ENCODE results near the gene NOCT.
A peak's percentile ranks its signal among the peaks of the same experiment; 100 is the strongest.

The NOCT gene, protein sequence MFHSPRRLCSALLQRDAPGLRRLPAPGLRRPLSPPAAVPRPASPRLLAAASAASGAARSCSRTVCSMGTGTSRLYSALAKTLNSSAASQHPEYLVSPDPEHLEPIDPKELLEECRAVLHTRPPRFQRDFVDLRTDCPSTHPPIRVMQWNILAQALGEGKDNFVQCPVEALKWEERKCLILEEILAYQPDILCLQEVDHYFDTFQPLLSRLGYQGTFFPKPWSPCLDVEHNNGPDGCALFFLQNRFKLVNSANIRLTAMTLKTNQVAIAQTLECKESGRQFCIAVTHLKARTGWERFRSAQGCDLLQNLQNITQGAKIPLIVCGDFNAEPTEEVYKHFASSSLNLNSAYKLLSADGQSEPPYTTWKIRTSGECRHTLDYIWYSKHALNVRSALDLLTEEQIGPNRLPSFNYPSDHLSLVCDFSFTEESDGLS

DNA sequence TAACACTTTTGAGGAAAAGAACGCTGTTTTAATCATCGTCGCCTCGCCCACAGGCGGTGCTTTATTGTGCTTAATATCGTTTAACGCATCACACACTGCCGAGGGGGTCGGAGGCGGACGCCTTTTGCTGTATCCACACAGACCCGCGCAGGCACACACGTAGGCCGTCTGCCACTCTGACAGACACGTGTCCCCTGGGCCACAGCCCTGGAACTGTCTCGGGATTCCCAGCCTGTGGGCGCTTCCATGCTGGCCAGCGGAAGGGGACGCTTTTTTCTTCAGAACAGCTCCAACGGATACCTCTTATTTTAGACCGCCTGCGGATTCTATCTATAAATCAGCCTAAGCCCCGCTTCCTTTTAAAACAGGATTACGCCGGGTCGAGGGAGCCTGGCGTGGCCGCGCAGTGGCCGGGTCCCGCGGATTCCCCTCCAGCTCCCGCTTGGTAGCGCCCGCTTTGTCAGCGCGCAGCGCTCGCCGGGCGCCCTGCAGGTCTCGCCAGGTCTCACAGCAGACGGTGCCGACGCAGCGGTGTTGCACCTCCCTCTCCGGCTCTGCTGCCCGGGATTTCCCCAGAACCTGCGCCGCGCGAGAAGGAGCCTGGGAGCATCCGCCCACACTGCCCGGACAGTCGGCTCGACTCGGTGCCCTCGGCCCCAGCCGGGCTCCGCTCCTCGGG, at the start of gene NOCT:
Gene NOCT, plus strand, starts transcription at position 513 of the 679 bp plus-strand sequence. CDS start 201 bp downstream, outside the sequence.
- H3K9ac ChIP-seq (ENCODE audit: low read length) = peak within 1 kb of the TSS; percentile 92
- H3K36me3 ChIP-seq (ENCODE audit: control insufficient read depth, low read depth, low read length) = no peaks in the 10 kb centered on the region
- H3K9me3 ChIP-seq (ENCODE audit: control insufficient read depth, low read depth, low read length) = no peaks in the 10 kb centered on the region
- H3K4me1 ChIP-seq (ENCODE audit: control insufficient read depth, low read depth, low read length) = peaks cover 41% of the 10 kb centered on the region
- H3K27me3 ChIP-seq (ENCODE audit: control insufficient read depth, insufficient read depth, low read length) = no peaks in the 10 kb centered on the region
- H3K27ac ChIP-seq (ENCODE audit: low read length) = peak within 1 kb of the TSS; percentile 99
- peak within 1 kb of the TSS; percentile 97 for H3K4me3 ChIP-seq (ENCODE audit: low read length)

DNA sequence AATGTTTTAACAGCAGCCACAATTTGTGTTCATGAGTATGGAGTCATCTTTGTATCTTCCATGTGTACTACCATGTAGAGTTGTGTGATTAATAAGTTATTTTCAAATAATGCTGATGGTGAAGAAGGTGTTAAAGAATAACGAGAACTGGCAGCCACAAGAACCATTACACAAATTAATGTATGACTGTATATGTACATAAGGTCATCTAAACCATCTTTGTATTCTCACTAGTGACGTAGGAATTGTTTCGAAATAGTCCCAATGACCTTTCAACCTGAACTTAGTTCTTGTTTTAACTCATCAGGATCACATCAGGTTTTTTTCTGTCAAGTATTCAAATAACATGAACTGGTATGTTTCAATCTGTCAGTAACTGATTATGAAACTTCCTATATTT, 48.3 kb upstream of the NOCT start:
- no peak overlapping the region for H3K4me3 ChIP-seq (ENCODE audit: low read length)
- H3K9me3 ChIP-seq (ENCODE audit: control insufficient read depth, low read depth, low read length) = no peaks in the 10 kb centered on the region
- no peaks in the 10 kb centered on the region for H3K36me3 ChIP-seq (ENCODE audit: control insufficient read depth, low read depth, low read length)
- no peaks in the 10 kb centered on the region for H3K4me1 ChIP-seq (ENCODE audit: control insufficient read depth, low read depth, low read length)
- H3K27ac ChIP-seq (ENCODE audit: low read length) = no peak overlapping the region
- H3K27me3 ChIP-seq (ENCODE audit: control insufficient read depth, insufficient read depth, low read length) = no peaks in the 10 kb centered on the region
- H3K9ac ChIP-seq (ENCODE audit: low read length) = no peak overlapping the region

DNA sequence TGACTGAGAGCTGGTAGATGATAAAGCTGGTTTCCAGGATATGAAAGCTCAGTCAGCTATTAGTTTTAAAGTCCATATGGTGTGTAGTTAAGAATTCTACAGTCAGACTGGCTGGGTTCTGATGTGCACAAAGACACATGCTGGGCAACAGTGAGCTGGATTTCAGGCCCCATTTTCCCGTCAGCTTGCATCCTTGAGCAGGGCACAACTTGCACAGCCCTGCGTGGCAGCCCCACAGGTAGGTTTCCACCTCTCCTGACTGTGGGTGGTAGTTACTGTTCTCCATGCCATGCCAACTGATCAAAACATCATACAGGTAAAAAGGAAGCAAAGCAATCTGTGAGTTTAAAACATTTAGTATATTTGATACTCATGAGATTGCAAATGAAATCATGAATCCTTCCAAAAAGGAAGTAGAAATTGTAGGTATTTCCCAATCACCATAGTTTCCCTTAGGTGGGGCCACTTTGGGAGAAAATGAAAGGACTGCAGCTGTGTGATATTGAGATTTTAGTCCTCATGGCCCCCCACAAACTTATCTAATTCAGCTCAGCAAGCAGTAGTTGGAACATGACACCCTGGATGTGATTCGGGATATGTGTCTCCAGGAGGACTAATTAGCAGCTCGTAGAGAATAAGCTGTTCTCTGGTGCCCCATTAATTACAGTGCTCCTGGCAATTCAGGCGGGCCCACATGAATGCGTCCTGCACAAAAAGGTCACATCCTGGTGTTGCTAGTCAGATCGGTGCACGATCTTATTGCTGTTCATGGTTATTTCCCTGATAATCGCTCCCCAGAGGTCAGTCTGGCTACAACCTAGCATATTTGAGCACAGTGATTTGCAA, 42.4 kb upstream of the NOCT start:
- no peak overlapping the region for H3K9ac ChIP-seq (ENCODE audit: low read length)
- peak overlapping the region; percentile 39 for H3K4me3 ChIP-seq (ENCODE audit: low read length)
- no peaks in the 10 kb centered on the region for H3K27me3 ChIP-seq (ENCODE audit: control insufficient read depth, insufficient read depth, low read length)
- H3K27ac ChIP-seq (ENCODE audit: low read length) = peak overlapping the region; percentile 88
- H3K9me3 ChIP-seq (ENCODE audit: control insufficient read depth, low read depth, low read length) = no peaks in the 10 kb centered on the region
- H3K4me1 ChIP-seq (ENCODE audit: control insufficient read depth, low read depth, low read length) = peaks cover 33% of the 10 kb centered on the region
- no peaks in the 10 kb centered on the region for H3K36me3 ChIP-seq (ENCODE audit: control insufficient read depth, low read depth, low read length)

DNA sequence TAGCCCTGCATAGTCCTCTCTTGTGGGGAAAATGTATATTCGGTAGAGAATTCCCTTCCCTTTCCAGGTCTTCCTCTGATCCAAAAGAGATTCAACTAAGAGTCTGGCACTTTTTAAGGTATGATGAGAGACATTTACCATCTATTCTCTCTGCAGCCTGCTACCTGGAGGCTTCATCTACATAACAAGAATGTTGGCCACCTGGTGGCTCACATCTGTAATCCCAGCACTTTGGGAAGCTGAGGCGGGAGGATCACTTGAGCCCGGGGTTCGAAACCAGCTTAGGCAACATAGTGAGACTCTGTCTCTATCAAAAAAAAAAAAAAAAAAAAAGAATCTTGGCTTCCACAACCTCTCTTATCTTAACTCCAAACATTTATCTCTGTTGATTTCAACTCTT, 40.4 kb upstream of the NOCT start:
- H3K4me3 ChIP-seq (ENCODE audit: low read length) = no peak overlapping the region
- H3K36me3 ChIP-seq (ENCODE audit: control insufficient read depth, low read depth, low read length) = no peaks in the 10 kb centered on the region
- peak overlapping the region; percentile 88 for H3K27ac ChIP-seq (ENCODE audit: low read length)
- H3K4me1 ChIP-seq (ENCODE audit: control insufficient read depth, low read depth, low read length) = peaks cover 38% of the 10 kb centered on the region
- peak overlapping the region; percentile 30 for H3K9ac ChIP-seq (ENCODE audit: low read length)
- H3K9me3 ChIP-seq (ENCODE audit: control insufficient read depth, low read depth, low read length) = no peaks in the 10 kb centered on the region
- H3K27me3 ChIP-seq (ENCODE audit: control insufficient read depth, insufficient read depth, low read length) = no peaks in the 10 kb centered on the region

DNA sequence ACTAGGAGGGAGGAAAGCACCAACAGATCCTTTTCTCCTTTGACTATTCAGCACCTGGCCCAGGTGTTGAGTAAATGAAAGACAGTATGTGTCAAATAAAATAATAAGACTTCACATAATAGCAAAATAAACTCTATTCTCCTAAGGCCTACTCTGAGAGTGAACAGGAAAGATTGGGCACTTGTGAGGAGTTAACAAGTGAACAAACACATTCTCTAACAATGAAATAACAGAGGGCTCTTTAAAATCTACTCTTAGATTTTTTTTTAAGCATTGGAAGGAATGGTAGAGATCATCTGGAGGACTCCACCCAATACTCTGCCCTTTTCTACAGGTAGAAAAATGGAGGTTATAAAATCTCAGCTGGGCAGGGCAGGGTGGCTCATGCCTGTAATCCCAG, 39.1 kb upstream of the NOCT start:
- Histone ChIP-seq H3K36me3 (ENCODE audit: control insufficient read depth, low read depth, low read length) (no peaks in the 10 kb centered on the region), H3K27me3 (ENCODE audit: control insufficient read depth, insufficient read depth, low read length) (no peaks in the 10 kb centered on the region), H3K4me1 (ENCODE audit: control insufficient read depth, low read depth, low read length) (peaks cover 38% of the 10 kb centered on the region)

DNA sequence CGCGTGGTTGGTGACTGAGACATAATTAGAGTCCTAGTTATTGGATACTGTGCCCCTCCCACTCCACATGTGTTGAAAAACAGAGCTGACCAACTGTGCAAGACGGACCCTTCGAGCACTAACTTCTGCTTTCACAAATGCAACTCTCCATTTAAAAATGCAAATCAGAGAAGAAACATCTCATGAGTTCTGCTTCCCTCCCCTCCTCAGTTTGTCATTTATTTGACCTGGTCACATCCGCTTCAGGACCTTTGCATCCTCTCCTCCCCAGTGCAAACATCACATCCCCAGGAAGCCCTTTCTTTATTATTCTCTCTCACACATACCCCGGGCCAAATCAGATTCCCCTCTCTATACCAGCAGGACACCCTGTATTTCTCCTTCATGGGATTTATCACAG, 38.1 kb upstream of the NOCT start:
- Histone ChIP-seq H3K36me3 (ENCODE audit: control insufficient read depth, low read depth, low read length) (no peaks in the 10 kb centered on the region), H3K27me3 (ENCODE audit: control insufficient read depth, insufficient read depth, low read length) (no peaks in the 10 kb centered on the region), H3K27ac (ENCODE audit: low read length) (no peak overlapping the region), H3K4me3 (ENCODE audit: low read length) (no peak overlapping the region), H3K4me1 (ENCODE audit: control insufficient read depth, low read depth, low read length) (peaks cover 43% of the 10 kb centered on the region), H3K9ac (ENCODE audit: low read length) (no peak overlapping the region), H3K9me3 (ENCODE audit: control insufficient read depth, low read depth, low read length) (no peaks in the 10 kb centered on the region)

More for the DNA sequence above, 39.1 kb upstream of the NOCT start:
- Histone ChIP-seq H3K9ac (ENCODE audit: low read length) (no peak overlapping the region), H3K27ac (ENCODE audit: low read length) (no peak overlapping the region), H3K4me3 (ENCODE audit: low read length) (no peak overlapping the region), H3K9me3 (ENCODE audit: control insufficient read depth, low read depth, low read length) (no peaks in the 10 kb centered on the region)

DNA sequence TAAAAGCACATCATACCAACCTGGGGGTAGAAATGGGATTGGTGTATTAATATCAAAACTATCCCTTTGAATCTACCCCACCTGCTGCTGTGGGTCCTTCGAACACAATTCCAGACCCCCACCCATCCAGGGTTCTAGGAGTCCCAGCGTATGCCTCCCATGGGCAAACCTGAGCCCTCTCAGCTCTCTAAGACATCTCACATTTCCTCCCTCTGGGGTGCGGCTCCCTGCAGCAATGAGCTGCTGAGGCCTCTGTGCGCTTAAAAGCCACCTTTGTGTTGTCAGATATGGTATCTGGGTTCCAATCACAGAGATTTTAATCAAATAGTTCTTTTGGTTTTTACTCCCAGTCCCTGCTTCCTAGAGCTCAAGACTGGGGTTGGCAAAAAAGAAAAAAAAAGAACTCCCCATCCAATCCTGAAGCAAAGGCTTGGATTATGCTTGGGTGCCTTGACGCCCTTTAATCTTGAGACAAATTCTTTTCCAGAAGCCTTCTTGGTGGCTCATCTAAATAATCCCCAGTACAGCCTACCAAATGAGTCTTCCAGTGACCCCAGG, 37.5 kb upstream of the NOCT start:
- Histone ChIP-seq H3K4me1 (ENCODE audit: control insufficient read depth, low read depth, low read length) (peaks cover 38% of the 10 kb centered on the region), H3K27ac (ENCODE audit: low read length) (no peak overlapping the region), H3K9me3 (ENCODE audit: control insufficient read depth, low read depth, low read length) (no peaks in the 10 kb centered on the region), H3K9ac (ENCODE audit: low read length) (no peak overlapping the region), H3K36me3 (ENCODE audit: control insufficient read depth, low read depth, low read length) (no peaks in the 10 kb centered on the region), H3K4me3 (ENCODE audit: low read length) (no peak overlapping the region), H3K27me3 (ENCODE audit: control insufficient read depth, insufficient read depth, low read length) (no peaks in the 10 kb centered on the region)

DNA sequence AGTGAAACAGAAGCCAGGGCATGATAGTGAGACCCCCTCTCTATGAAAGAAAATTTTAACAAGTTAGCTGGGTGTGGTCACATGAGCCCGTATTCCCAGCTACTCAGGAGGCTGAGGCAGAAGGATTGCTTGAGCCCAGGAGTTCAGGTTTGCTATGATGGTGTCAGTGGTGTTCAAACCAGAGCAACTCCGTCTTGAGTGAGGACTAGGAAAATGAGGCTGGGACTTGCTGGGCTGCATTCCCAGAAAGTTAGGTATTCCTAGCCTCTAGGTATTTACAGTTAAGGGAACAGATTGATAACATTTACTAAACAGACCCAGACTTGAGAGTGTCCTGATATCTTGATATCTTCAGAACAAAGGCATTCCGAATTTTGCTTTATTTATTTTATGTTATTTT, 37.0 kb upstream of the NOCT start:
- H3K9me3 ChIP-seq (ENCODE audit: control insufficient read depth, low read depth, low read length) = no peaks in the 10 kb centered on the region
- no peak overlapping the region for H3K4me3 ChIP-seq (ENCODE audit: low read length)
- no peaks in the 10 kb centered on the region for H3K36me3 ChIP-seq (ENCODE audit: control insufficient read depth, low read depth, low read length)
- no peaks in the 10 kb centered on the region for H3K27me3 ChIP-seq (ENCODE audit: control insufficient read depth, insufficient read depth, low read length)
- peaks cover 33% of the 10 kb centered on the region for H3K4me1 ChIP-seq (ENCODE audit: control insufficient read depth, low read depth, low read length)
- no peak overlapping the region for H3K27ac ChIP-seq (ENCODE audit: low read length)
- no peak overlapping the region for H3K9ac ChIP-seq (ENCODE audit: low read length)

DNA sequence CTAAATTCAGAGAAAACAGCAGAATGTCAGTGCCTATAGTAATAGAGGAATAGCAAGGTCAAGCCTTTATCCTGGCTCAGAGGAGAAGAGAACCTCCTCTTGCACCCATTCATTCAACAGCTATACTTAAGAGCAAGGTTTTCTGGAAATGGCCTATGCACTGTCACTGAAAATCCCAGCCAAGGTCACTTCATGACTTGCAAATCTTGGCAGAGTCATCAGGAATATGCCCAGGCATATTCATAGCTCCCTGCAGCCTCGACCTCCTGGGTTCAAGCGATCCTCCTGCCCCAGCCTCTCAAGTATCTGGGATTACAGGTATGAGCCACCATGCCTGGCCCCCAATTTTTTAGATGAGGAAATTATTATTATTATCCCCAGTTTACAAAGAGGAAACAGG, 35.8 kb upstream of the NOCT start:
- H3K9ac ChIP-seq (ENCODE audit: low read length) = no peak overlapping the region
- no peak overlapping the region for H3K4me3 ChIP-seq (ENCODE audit: low read length)
- no peaks in the 10 kb centered on the region for H3K36me3 ChIP-seq (ENCODE audit: control insufficient read depth, low read depth, low read length)
- peaks cover 24% of the 10 kb centered on the region for H3K4me1 ChIP-seq (ENCODE audit: control insufficient read depth, low read depth, low read length)
- H3K27ac ChIP-seq (ENCODE audit: low read length) = no peak overlapping the region
- H3K9me3 ChIP-seq (ENCODE audit: control insufficient read depth, low read depth, low read length) = no peaks in the 10 kb centered on the region
- H3K27me3 ChIP-seq (ENCODE audit: control insufficient read depth, insufficient read depth, low read length) = no peaks in the 10 kb centered on the region

DNA sequence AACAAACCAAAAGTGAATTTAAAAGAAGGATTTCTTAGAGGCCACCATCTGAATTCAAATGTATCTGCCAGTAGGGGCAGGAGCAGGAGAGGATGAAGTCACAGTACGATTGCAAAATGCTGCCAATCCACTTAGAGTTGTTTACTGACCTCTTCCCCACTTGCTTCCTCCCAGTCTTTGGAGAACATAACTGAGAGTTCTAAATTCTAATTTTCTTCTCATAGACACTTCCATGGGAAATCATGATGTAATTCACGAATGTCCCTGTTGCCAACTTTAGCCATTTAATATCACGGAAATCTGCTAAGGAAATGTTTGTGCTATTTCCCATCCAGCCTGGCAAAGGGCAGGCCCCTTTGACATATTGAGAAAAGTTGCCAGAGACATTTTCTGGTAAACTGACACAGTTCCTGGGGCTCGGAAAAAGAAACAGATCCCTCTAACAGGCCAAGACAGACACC, 33.6 kb upstream of the NOCT start:
- Histone ChIP-seq H3K9me3 (ENCODE audit: control insufficient read depth, low read depth, low read length) (no peaks in the 10 kb centered on the region), H3K4me1 (ENCODE audit: control insufficient read depth, low read depth, low read length) (peaks cover 20% of the 10 kb centered on the region), H3K27me3 (ENCODE audit: control insufficient read depth, insufficient read depth, low read length) (no peaks in the 10 kb centered on the region), H3K9ac (ENCODE audit: low read length) (no peak overlapping the region), H3K4me3 (ENCODE audit: low read length) (no peak overlapping the region), H3K36me3 (ENCODE audit: control insufficient read depth, low read depth, low read length) (no peaks in the 10 kb centered on the region), H3K27ac (ENCODE audit: low read length) (no peak overlapping the region)

DNA sequence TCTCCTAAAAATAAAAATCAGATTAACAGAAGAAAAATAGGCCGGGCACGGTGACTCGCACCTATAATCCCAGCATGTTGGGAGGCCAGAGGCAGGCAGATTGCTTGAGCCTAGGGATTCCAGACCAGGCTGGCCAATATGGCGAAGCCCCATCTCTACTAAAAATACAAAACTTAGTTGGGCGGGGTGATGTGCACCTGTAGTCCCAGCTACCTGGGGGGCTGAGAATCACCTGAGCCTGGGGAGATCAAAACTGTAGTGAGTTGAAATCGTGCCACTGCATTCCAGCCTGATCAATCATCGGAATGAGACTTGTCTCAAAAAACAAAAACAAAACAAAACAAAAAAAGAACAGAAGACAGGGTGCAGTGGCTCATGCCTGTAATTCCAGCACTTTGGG, 32.8 kb upstream of the NOCT start:
- no peak overlapping the region for H3K9ac ChIP-seq (ENCODE audit: low read length)
- no peaks in the 10 kb centered on the region for H3K9me3 ChIP-seq (ENCODE audit: control insufficient read depth, low read depth, low read length)
- H3K4me3 ChIP-seq (ENCODE audit: low read length) = no peak overlapping the region
- H3K27ac ChIP-seq (ENCODE audit: low read length) = no peak overlapping the region
- no peaks in the 10 kb centered on the region for H3K36me3 ChIP-seq (ENCODE audit: control insufficient read depth, low read depth, low read length)
- H3K27me3 ChIP-seq (ENCODE audit: control insufficient read depth, insufficient read depth, low read length) = no peaks in the 10 kb centered on the region
- H3K4me1 ChIP-seq (ENCODE audit: control insufficient read depth, low read depth, low read length) = peaks cover 14% of the 10 kb centered on the region

Measured in iPS-18a (cell line).